LNCaP clone FGC (cell line): ENCODE data around the gene MRPL34.
A peak's percentile ranks its signal among the peaks of the same experiment; 100 is the strongest.

Experiments
- DNase-seq: peaks from one replicate; pipeline ENCODE4 v3.0.0-alpha.2; 2011; ENCODE audit warnings: low read depth
- H3K4me3 ChIP-seq: 2 replicates; pipeline ENCODE4 v1.5.1; 2011; ENCODE audit warnings: mild to moderate bottlenecking, low read depth, low read length, control low read depth
- TF ChIP-seq, protein P1 (sequence below): IDR thresholded peaks from 2 replicates; pipeline ENCODE4 v1.5.1; 2012; ENCODE audit warnings: mild to moderate bottlenecking; ENCODE audit not compliant: control insufficient read depth, insufficient read depth; ENCODE audit errors: extremely low read depth

Gene MRPL34

DNA sequence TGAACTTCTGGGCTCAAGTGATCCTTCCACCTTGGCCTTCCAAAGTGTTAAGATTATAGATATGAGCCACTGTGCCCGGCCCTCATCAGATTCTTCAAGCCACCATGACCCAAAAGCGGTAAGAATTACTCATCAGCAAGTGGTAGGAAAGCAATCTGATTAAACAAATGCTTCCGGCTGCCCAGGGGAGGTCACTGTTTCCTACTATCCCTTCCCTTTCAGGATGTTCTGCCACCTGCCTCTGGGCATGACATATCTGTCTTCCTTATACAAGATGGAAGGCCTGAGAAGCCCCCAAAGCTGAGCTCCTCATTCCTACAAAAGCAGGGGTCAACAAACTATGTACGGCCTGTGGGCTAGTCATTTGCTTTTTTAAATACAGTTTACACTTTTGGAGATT lies 9.4 kb upstream of the MRPL34 start:
- no peak overlapping the region for H3K4me3 ChIP-seq
- no peak for DNase-seq

DNA sequence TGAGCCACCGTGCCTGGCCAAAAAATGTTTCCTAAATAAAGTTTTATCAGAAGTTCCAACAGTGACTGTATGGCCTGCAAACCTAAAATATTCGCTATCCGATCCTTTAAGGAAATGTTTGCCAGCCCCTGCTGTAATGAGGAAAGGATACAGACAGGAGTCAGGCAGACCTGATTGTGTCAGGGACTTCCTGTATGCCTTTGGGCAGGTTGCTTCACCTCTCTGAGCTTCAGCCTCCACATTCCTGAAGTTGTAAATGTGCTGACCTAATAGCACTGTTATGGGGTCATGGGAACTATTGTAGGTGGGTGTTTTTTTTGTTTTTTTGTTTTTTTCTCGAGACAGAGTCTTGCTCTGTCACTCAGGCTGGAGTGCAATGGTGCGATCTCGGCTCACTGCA lies 8.7 kb upstream of the MRPL34 start:
- H3K4me3 ChIP-seq = no peak overlapping the region
- TF ChIP-seq, protein P1, sequence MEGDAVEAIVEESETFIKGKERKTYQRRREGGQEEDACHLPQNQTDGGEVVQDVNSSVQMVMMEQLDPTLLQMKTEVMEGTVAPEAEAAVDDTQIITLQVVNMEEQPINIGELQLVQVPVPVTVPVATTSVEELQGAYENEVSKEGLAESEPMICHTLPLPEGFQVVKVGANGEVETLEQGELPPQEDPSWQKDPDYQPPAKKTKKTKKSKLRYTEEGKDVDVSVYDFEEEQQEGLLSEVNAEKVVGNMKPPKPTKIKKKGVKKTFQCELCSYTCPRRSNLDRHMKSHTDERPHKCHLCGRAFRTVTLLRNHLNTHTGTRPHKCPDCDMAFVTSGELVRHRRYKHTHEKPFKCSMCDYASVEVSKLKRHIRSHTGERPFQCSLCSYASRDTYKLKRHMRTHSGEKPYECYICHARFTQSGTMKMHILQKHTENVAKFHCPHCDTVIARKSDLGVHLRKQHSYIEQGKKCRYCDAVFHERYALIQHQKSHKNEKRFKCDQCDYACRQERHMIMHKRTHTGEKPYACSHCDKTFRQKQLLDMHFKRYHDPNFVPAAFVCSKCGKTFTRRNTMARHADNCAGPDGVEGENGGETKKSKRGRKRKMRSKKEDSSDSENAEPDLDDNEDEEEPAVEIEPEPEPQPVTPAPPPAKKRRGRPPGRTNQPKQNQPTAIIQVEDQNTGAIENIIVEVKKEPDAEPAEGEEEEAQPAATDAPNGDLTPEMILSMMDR = no peak
- no peak for DNase-seq

More for the DNA sequence above, 9.4 kb upstream of the MRPL34 start:
- TF ChIP-seq, protein P1 = no peak

DNA sequence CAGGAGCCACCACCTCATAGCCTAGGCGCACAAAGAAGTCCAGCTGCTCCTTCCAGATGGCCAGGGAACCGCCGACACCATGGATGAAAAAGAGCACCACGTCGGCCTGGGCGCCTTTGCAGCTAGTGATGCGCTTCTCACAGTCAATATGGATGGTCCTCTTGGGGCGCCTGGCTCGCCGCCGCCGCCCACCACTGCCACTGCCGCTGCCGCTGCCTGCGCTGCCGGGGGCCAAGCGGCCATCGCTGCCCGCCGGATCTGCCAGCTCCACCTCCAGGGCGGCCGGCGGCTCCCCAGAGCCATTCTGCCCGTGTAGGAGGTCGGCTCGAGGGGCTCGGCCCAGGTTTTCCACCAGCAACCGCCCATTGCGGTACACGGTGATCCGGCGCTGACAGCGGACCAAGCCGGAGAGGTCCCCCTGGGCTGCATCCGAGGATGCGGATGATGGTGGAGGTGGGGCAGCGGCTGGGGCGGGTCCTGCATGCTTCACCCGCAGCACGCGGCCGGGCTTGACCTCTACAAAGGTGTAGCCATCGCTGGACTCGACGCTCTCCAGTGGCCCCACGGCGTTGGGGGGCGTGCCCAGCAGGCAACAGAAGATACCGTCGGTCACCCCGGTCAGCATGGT lies 4.6 kb upstream of the MRPL34 start:
- TF ChIP-seq, protein P1 = no peak
- DNase-seq = no peak
- no peak overlapping the region for H3K4me3 ChIP-seq

DNA sequence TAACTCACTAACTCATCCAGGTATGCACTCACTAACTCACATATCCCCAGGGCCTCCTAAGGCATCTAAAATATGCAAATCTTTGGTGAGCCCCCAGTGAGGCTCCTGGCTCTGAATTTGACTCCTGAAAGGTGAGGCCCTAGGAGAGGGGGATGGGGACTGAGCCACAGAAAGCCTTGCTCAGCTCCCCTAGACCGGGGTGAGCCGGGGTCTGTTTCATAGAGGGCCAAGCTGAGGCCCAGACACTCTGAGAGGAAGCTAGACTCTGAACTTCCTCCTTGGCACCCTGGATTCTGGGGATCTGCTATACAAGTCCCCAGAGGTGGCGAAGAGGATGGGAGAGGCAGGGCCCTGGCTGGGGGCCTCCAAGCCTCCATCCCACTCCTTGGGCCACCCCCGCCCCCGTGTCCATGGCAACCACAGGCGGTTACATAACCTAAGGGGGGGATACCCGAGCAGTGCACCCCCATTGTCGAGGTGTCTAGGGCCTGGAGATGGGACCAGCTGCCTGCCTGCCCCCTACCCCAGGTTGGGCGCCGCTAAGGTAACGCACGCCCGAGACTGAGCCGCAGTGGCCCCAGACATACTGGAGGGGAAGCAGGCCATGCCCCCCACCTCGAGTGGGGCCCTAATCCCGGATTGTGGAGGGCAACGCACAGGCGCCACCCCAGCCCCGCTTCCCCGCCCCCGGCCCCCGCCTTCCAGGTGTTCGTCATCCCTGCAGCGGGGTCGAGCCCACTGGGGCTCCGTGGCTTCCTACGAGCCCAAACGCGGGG lies 3.1 kb upstream of the MRPL34 start:
- no peak for DNase-seq

DNA sequence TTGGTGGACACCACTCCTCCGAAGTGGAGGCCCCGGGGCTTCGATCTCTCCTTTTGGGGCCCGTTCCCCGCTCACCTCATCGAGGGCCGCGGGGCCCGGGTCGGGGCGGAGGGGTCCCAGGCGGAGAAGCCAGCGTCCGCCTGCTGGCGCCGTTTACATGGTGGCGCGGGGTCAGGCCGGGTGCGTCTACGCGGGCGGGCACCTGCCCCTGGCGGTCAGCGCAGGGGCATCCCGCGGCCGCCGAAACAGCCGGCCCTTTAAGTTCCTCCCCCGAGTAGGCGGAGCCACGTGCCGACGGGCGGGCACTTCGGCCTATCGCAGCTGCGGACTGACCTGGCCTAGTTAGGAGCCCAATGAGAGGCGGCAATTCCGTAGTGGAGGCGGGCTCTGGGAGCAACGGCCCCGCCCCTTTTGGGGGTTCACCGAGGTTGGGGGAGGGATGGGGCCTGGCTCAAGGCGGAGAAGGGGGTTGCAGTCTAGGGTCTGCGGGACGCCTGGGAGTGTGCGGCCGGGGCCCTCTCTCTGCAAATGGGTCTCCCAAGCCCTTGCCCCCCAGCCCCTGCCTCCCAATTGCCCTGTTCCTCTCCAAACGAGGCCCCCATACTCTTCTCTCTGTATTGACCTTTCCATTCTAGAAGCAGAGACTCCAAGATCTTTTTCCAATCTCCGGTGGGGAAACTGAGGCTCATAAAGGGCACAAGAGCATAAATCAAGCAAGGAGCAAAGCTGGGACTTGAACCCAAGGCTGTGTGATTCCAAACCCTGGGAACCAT lies 2.3 kb upstream of the MRPL34 start, which contains the start of gene ABHD8:
ABHD8 (minus strand) TSS at position 259 of the 773 bp plus-strand sequence. CDS start 1,809 bp downstream, outside the sequence.
- H3K4me3 ChIP-seq = peak within 1 kb of the TSS; percentile 83
- TF ChIP-seq, protein P1 = peak; percentile 56
- peak; percentile 87 for DNase-seq

More for the DNA sequence above, 3.1 kb upstream of the MRPL34 start:
- TF ChIP-seq, protein P1 = no peak
- peak overlapping the region; percentile 83 for H3K4me3 ChIP-seq

DNA sequence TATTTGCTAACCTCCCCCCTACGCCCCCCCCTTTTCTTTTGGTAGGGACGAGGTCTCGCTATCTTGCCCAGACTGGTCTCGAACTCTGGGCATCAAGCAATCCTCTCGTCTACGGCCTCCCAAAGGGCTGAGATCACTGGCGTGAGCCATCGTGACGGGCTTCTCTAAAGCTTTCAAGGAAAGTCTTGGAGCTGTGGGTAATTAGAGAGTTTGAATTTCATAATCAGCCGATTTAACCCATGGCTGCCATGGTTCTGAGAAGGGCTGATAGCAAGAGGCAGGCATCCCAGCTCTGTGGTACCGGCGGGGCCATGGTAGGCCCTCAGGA lies 1.8 kb upstream of the MRPL34 start:
- TF ChIP-seq, protein P1 = no peak
- no peak overlapping the region; the same call in 1 of the 2 replicates for H3K4me3 ChIP-seq
- no peak for DNase-seq
